Adipocyte (in vitro differentiated cells): Measurements from ENCODE around the gene HRG.
"Not testable (repeated sequence)": the region's sequence is repeated elsewhere in the genome, so short reads cannot be mapped to it uniquely, and the experiment has no call there.

Experiments used
- DNase-seq: peaks from one replicate; pipeline ENCODE4 v3.0.0-alpha.2; 2015; ENCODE audit warnings: low read depth
- H3K27me3 ChIP-seq: replicated peaks from 2 replicates; pipeline ENCODE4 v1.7.0; 2013; ENCODE audit warnings: mild to moderate bottlenecking, low read length, moderate library complexity; ENCODE audit not compliant: control insufficient read depth, insufficient read depth
- H3K36me3 ChIP-seq: 2 replicates; pipeline ENCODE4 v1.7.0; 2013; ENCODE audit warnings: low read length, mild to moderate bottlenecking, moderate library complexity; ENCODE audit not compliant: control insufficient read depth, insufficient read depth, severe bottlenecking
- H3K4me1 ChIP-seq: 2 replicates; pipeline ENCODE4 v1.7.0; 2013; ENCODE audit warnings: mild to moderate bottlenecking, low read length, moderate library complexity; ENCODE audit not compliant: control insufficient read depth, insufficient read depth
- H3K4me3 ChIP-seq: 2 replicates; pipeline ENCODE4 v1.7.0; 2013; ENCODE audit warnings: mild to moderate bottlenecking, low read length, moderate library complexity
- H3K9ac ChIP-seq: 2 replicates; pipeline ENCODE4 v1.7.0; 2013; ENCODE audit warnings: mild to moderate bottlenecking, low read length, moderate library complexity
- H3K9me3 ChIP-seq: 2 replicates; pipeline ENCODE4 v1.7.0; 2013; ENCODE audit warnings: mild to moderate bottlenecking, low read length, moderate library complexity; ENCODE audit not compliant: control insufficient read depth

HRG gene

GRCh38 chr3:186682812-186683211 lies 17.0 kb downstream of the HRG start:
- H3K4me3 ChIP-seq = no peak overlapping the region
- peaks cover 12% of the 10 kb centered on the region for H3K9me3 ChIP-seq
- no peaks in the 10 kb centered on the region for H3K4me1 ChIP-seq
- no peak for DNase-seq
- no peaks in the 10 kb centered on the region for H3K36me3 ChIP-seq
- H3K27me3 ChIP-seq = peaks cover 24% of the 10 kb centered on the region
- H3K9ac ChIP-seq = no peak overlapping the region

- Histone ChIP-seq H3K4me1 (no peaks in the 10 kb centered on the region), H3K36me3 (no peaks in the 10 kb centered on the region), H3K4me3 (no peak overlapping the region), H3K9ac (no peak overlapping the region), H3K9me3 (peaks cover 12% of the 10 kb centered on the region), H3K27me3 (peaks cover 15% of the 10 kb centered on the region)
- DNase-seq = no peak
Measured at GRCh38 chr3:186683979-186684378, 18.2 kb downstream of the HRG start.

GRCh38 chr3:186686475-186686874 lies 20.7 kb downstream of the HRG start:
- H3K9me3 ChIP-seq = peaks cover 12% of the 10 kb centered on the region
- H3K36me3 ChIP-seq, H3K4me1 ChIP-seq, DNase-seq, H3K9ac ChIP-seq, H3K4me3 ChIP-seq: not testable (repeated sequence)
- peaks cover 16% of the 10 kb centered on the region for H3K27me3 ChIP-seq

GRCh38 chr3:186687120-186687651 lies 21.4 kb downstream of the HRG start:
- Histone ChIP-seq H3K36me3 (no peaks in the 10 kb centered on the region), H3K27me3 (peaks cover 12% of the 10 kb centered on the region), H3K9me3 (peaks cover 12% of the 10 kb centered on the region), H3K9ac (no peak overlapping the region), H3K4me3 (no peak overlapping the region), H3K4me1 (no peaks in the 10 kb centered on the region)
- no peak for DNase-seq

GRCh38 chr3:186690304-186690703 lies 24.5 kb downstream of the HRG start:
- DNase-seq, H3K4me1 ChIP-seq, H3K9ac ChIP-seq, H3K9me3 ChIP-seq, H3K4me3 ChIP-seq, H3K36me3 ChIP-seq: not testable (repeated sequence)
- peaks cover 12% of the 10 kb centered on the region for H3K27me3 ChIP-seq

- Histone ChIP-seq H3K4me1 (no peaks in the 10 kb centered on the region), H3K4me3 (no peak overlapping the region), H3K27me3 (peaks cover 4% of the 10 kb centered on the region), H3K9ac (no peak overlapping the region), H3K36me3 (no peaks in the 10 kb centered on the region), H3K9me3 (no peaks in the 10 kb centered on the region)
- DNase-seq = no peak
Measured at GRCh38 chr3:186691676-186692075, 25.9 kb downstream of the HRG start.

GRCh38 chr3:186693843-186694242 lies 28.0 kb downstream of the HRG start:
- DNase-seq = no peak
- H3K27me3 ChIP-seq = peaks cover 4% of the 10 kb centered on the region
- H3K4me1 ChIP-seq = no peaks in the 10 kb centered on the region
- H3K9me3 ChIP-seq = no peaks in the 10 kb centered on the region
- H3K9ac ChIP-seq = no peak overlapping the region
- H3K4me3 ChIP-seq = no peak overlapping the region
- H3K36me3 ChIP-seq = no peaks in the 10 kb centered on the region

GRCh38 chr3:186694288-186695032 lies 28.6 kb downstream of the HRG start:
- DNase-seq = no peak
- peaks cover 4% of the 10 kb centered on the region for H3K27me3 ChIP-seq
- no peaks in the 10 kb centered on the region for H3K4me1 ChIP-seq
- H3K9ac ChIP-seq = no peak overlapping the region
- H3K9me3 ChIP-seq = no peaks in the 10 kb centered on the region
- no peaks in the 10 kb centered on the region for H3K36me3 ChIP-seq
- no peak overlapping the region for H3K4me3 ChIP-seq

GRCh38 chr3:186696522-186696921 lies 30.7 kb downstream of the HRG start:
- Histone ChIP-seq H3K9me3 (no peaks in the 10 kb centered on the region), H3K4me3 (no peak overlapping the region), H3K4me1 (peaks cover 14% of the 10 kb centered on the region), H3K36me3 (no peaks in the 10 kb centered on the region), H3K27me3 (no peaks in the 10 kb centered on the region), H3K9ac (no peak overlapping the region)
- DNase-seq = no peak

- no peak overlapping the region for H3K4me3 ChIP-seq
- H3K4me1 ChIP-seq = peaks cover 14% of the 10 kb centered on the region
- H3K9ac ChIP-seq = no peak overlapping the region
- no peak for DNase-seq
- no peaks in the 10 kb centered on the region for H3K9me3 ChIP-seq
- no peaks in the 10 kb centered on the region for H3K36me3 ChIP-seq
- no peaks in the 10 kb centered on the region for H3K27me3 ChIP-seq
Measured at GRCh38 chr3:186697510-186697909, 31.7 kb downstream of the HRG start.

GRCh38 chr3:186700267-186700666 lies 34.5 kb downstream of the HRG start:
- H3K27me3 ChIP-seq = peaks cover 2% of the 10 kb centered on the region
- H3K9me3 ChIP-seq = no peaks in the 10 kb centered on the region
- no peaks in the 10 kb centered on the region for H3K36me3 ChIP-seq
- H3K9ac ChIP-seq = no peak overlapping the region
- H3K4me1 ChIP-seq = peaks cover 14% of the 10 kb centered on the region
- no peak overlapping the region for H3K4me3 ChIP-seq
- DNase-seq = no peak

- H3K4me3 ChIP-seq, H3K36me3 ChIP-seq, H3K9me3 ChIP-seq, H3K9ac ChIP-seq, DNase-seq, H3K27me3 ChIP-seq: not testable (repeated sequence)
- H3K4me1 ChIP-seq = peaks cover 14% of the 10 kb centered on the region
Measured at GRCh38 chr3:186702451-186702850, 36.6 kb downstream of the HRG start.
